H1 (cell line): ENCODE results near the gene RIT2. TPM values are rescaled to one million over a fixed set of nuclear protein-coding genes. Genes with fewer than 3 reads are reported as not detected.

Experiments used
- CTCF ChIA-PET: fragments of 300-600 bp; sonication (Branson Sonifier 250); formaldehyde crosslinking; loops from one replicate; lab custom pipeline; 2021; ENCODE audit not compliant: partially characterized antibody; lab: Charles Lee
- POLR2A ChIA-PET: fragments of 300-600 bp; sonication (Branson Sonifier 250); formaldehyde crosslinking; loops from one replicate; lab custom pipeline; 2021; ENCODE audit warnings: inconsistent platforms; ENCODE audit not compliant: partially characterized antibody; lab: Charles Lee
- DNase-seq, 2 experiments: peaks; one replicate each; pipeline versions ENCODE4 v3.0.0 to v3.0.0-alpha.2; 2010 to 2022; ENCODE audit warnings: low spot score in 2 of 2, low read depth in 1 of 2, mixed read lengths in 1 of 2
- FAIRE-seq: peaks from 2 replicates; lab custom pipeline; 2011; peaks lifted over from hg19 to GRCh38; lab: Jason Lieb, UNC
- H2AFZ ChIP-seq: 2 replicates; pipeline ENCODE4 v1.8.1; 2012; ENCODE audit warnings: low read length, inconsistent platforms
- H2AK5ac ChIP-seq: 2 replicates; pipeline ENCODE4 v1.6.1; 2013; ENCODE audit warnings: low read depth, low read length
- H2BK120ac ChIP-seq: replicated peaks from 2 replicates; pipeline ENCODE3; 2013; ENCODE audit warnings: low read depth, low read length, inconsistent platforms
- H2BK12ac ChIP-seq: 2 replicates; pipeline ENCODE4 v1.6.1; 2013; ENCODE audit warnings: low read depth, low read length
- H2BK15ac ChIP-seq: 2 replicates; pipeline ENCODE4 v1.6.1; 2013; ENCODE audit warnings: low read length
- H2BK20ac ChIP-seq: 2 replicates; pipeline ENCODE4 v1.6.1; 2013; ENCODE audit warnings: low read length
- H2BK5ac ChIP-seq: 2 replicates; pipeline ENCODE4 v1.6.1; 2013; ENCODE audit warnings: low read depth, low read length
- H3K14ac ChIP-seq: 2 replicates; pipeline ENCODE4 v1.6.1; 2013; ENCODE audit warnings: inconsistent platforms; ENCODE audit not compliant: insufficient read length
- H3K18ac ChIP-seq: 2 replicates; pipeline ENCODE4 v1.6.1; 2013; ENCODE audit warnings: low read length; ENCODE audit errors: extremely low read depth
- H3K23ac ChIP-seq: 2 replicates; pipeline ENCODE4 v1.6.1; 2013; ENCODE audit warnings: inconsistent platforms; ENCODE audit not compliant: insufficient read length
- H3K23me2 ChIP-seq: 2 replicates; pipeline ENCODE4 v1.6.1; 2013; ENCODE audit warnings: low read depth, low read length
- H3K27ac ChIP-seq: 2 replicates; pipeline ENCODE4 v1.6.1; 2011; ENCODE audit warnings: low read depth, low read length, inconsistent platforms
- H3K27me3 ChIP-seq, 4 experiments: replicated peaks in 1 of 4; 1 replicate in 1 of 4; 2 replicates in 3 of 4; pipeline versions ENCODE4 v1.6.1 to v1.8.1; 2011 to 2013; ENCODE audit warnings: low read length in 3 of 4, mild to moderate bottlenecking in 3 of 4, inconsistent platforms in 2 of 4, mixed read lengths in 2 of 4, moderate library complexity in 1 of 4; ENCODE audit not compliant: control insufficient read depth in 3 of 4, insufficient read depth in 3 of 4; ENCODE audit errors: extremely low read depth in 1 of 4
- H3K36me3 ChIP-seq, 4 experiments: 2 replicates each; pipeline versions ENCODE4 v1.6.1 to v1.8.1; 2011 to 2013; ENCODE audit warnings: mild to moderate bottlenecking in 4 of 4, low read length in 3 of 4, moderate library complexity in 2 of 4, control low read depth in 1 of 4, inconsistent platforms in 1 of 4; ENCODE audit not compliant: insufficient read depth in 4 of 4, control insufficient read depth in 2 of 4
- H3K4ac ChIP-seq: replicated peaks from 2 replicates; pipeline ENCODE3; 2013; ENCODE audit warnings: low read length, low read depth, mixed read lengths, inconsistent platforms; ENCODE audit not compliant: insufficient read length
- H3K4me1 ChIP-seq, 4 experiments: replicated peaks in 1 of 4; 1 replicate in 1 of 4; 2 replicates in 3 of 4; pipeline versions ENCODE4 v1.6.1 to v1.8.1; 2011 to 2013; ENCODE audit warnings: low read length in 3 of 4, inconsistent platforms in 2 of 4, mixed read lengths in 1 of 4; ENCODE audit not compliant: insufficient read depth in 4 of 4, control insufficient read depth in 3 of 4
- H3K4me2 ChIP-seq, 2 experiments: 2 replicates each; pipeline versions ENCODE4 v1.6.1 to v1.8.1; 2011 to 2013; ENCODE audit warnings: low read depth in 2 of 2, low read length in 2 of 2, control low read depth in 1 of 2, inconsistent platforms in 1 of 2, mild to moderate bottlenecking in 1 of 2; ENCODE audit not compliant: insufficient read depth in 1 of 2
- H3K4me3 ChIP-seq, 4 experiments: fragments of 200-600, 300-600 bp in 1 of 4; sonication (generic), shearing (Covaris generic), sonication (Bioruptor Twin) in 1 of 4; 2 replicates each; pipeline versions ENCODE4 v1.5.1 to v1.8.1; 2011 to 2016; ENCODE audit warnings: low read length in 4 of 4, low read depth in 3 of 4, control low read depth in 2 of 4, inconsistent platforms in 2 of 4, mild to moderate bottlenecking in 2 of 4, mixed read lengths in 1 of 4, moderate library complexity in 1 of 4; ENCODE audit not compliant: insufficient read depth in 2 of 4; ENCODE audit errors: extremely low read depth in 1 of 4
- H3K56ac ChIP-seq: replicated peaks from 2 replicates; pipeline ENCODE3; 2013; ENCODE audit warnings: low read depth, mild to moderate bottlenecking, mixed read lengths, low read length, inconsistent platforms; ENCODE audit not compliant: insufficient read length
- H3K79me1 ChIP-seq: 2 replicates; pipeline ENCODE4 v1.6.1; 2013; ENCODE audit warnings: low read depth, low read length, control low read depth
- H3K79me2 ChIP-seq, 2 experiments: 2 replicates each; pipeline versions ENCODE4 v1.6.1 to v1.8.1; 2012 to 2013; ENCODE audit warnings: low read length in 2 of 2, mild to moderate bottlenecking in 2 of 2, inconsistent platforms in 1 of 2; ENCODE audit not compliant: insufficient read depth in 2 of 2, control insufficient read depth in 1 of 2
- H3K9ac ChIP-seq, 4 experiments: replicated peaks in 1 of 4; 1 replicate in 1 of 4; 2 replicates in 3 of 4; pipeline versions ENCODE4 v1.6.1 to v1.8.1; 2011 to 2013; ENCODE audit warnings: low read depth in 3 of 4, low read length in 3 of 4, control low read depth in 2 of 4, mild to moderate bottlenecking in 2 of 4, moderate library complexity in 2 of 4, inconsistent platforms in 1 of 4; ENCODE audit errors: extremely low read depth in 1 of 4
- H3K9me3 ChIP-seq, 2 experiments: 2 replicates each; pipeline versions ENCODE4 v1.6.1 to v1.8.1; 2012 to 2013; ENCODE audit warnings: mild to moderate bottlenecking in 2 of 2, moderate library complexity in 2 of 2, control low read depth in 1 of 2, inconsistent platforms in 1 of 2, low read depth in 1 of 2, low read length in 1 of 2, mixed read lengths in 1 of 2; ENCODE audit not compliant: insufficient read depth in 2 of 2
- H4K20me1 ChIP-seq, 2 experiments: replicated peaks in 1 of 2; 2 replicates each; pipeline versions ENCODE3 to v1.8.1; 2011 to 2013; ENCODE audit warnings: inconsistent platforms in 2 of 2, low read length in 2 of 2, mild to moderate bottlenecking in 1 of 2; ENCODE audit not compliant: insufficient read depth in 2 of 2, control insufficient read depth in 1 of 2
- H4K5ac ChIP-seq: 2 replicates; pipeline ENCODE4 v1.6.1; 2013; ENCODE audit warnings: low read length, low read depth, mixed read lengths, inconsistent platforms; ENCODE audit not compliant: insufficient read length
- H4K8ac ChIP-seq: 2 replicates; pipeline ENCODE4 v1.8.0; 2013; ENCODE audit warnings: mild to moderate bottlenecking, moderate library complexity, low read length, inconsistent platforms; ENCODE audit not compliant: insufficient read depth; ENCODE audit errors: extremely low read depth
- H4K91ac ChIP-seq: replicated peaks from 2 replicates; pipeline ENCODE3; 2013; ENCODE audit warnings: low read length, mixed read lengths, inconsistent platforms; ENCODE audit not compliant: insufficient read length
- BRCA1 ChIP-seq: IDR thresholded peaks from 2 replicates; pipeline ENCODE4 v1.6.1; 2012; ENCODE audit warnings: low read depth, low read length, improper control_type of control experiment
- CTCF ChIP-seq, 3 experiments: IDR thresholded peaks; 1 replicate in 2 of 3; 2 replicates in 1 of 3; pipeline versions ENCODE4 v1.5.1 to v1.6.1; 2011; ENCODE audit warnings: low read length in 3 of 3, mild to moderate bottlenecking in 3 of 3, inconsistent platforms in 2 of 3, low read depth in 1 of 3, moderate library complexity in 1 of 3; ENCODE audit not compliant: insufficient read depth in 1 of 3; ENCODE audit errors: control extremely low read depth in 1 of 3
- GTF2F1 ChIP-seq: IDR thresholded peaks from 2 replicates; pipeline ENCODE4 v1.6.1; 2012; ENCODE audit warnings: low read depth, low read length, improper control_type of control experiment, borderline replicate concordance
- RAD21 ChIP-seq, 2 experiments: IDR thresholded peaks in 1 of 2; conservative IDR thresholded peaks in 1 of 2; 2 replicates each; pipeline ENCODE4 v1.6.1; 2011; ENCODE audit warnings: low read depth in 2 of 2, low read length in 2 of 2, improper control_type of control experiment in 1 of 2, inconsistent platforms in 1 of 2, mild to moderate bottlenecking in 1 of 2, moderate library complexity in 1 of 2
- WGBS, 2 experiments: shearing (Covaris generic) in 1 of 2; methylation state at CpG; one replicate each; pipeline versions ENCODE4 v1.1.6 to v1.1.7; 2013 to 2015; ENCODE audit warnings: low lambda C conversion rate in 2 of 2, mixed read lengths in 2 of 2, inconsistent platforms in 1 of 2, low coverage in 1 of 2, missing lambda C conversion rate in 1 of 2; ENCODE audit not compliant: insufficient replicate concordance in 2 of 2, insufficient coverage in 1 of 2, insufficient read length in 1 of 2; ENCODE audit errors: extremely low coverage in 1 of 2, missing lambda C conversion rate in 1 of 2; 5-methylcytosine and 5-hydroxymethylcytosine counted together
- polyA plus RNA-seq, 7 experiments: library from polyadenylated mRNA; depleted of rRNA in 3 of 7; stranded (reverse) in 5 of 7; unstranded in 2 of 7; fragments of >200 nt in 5 of 7; fragments of 200-250 nt in 2 of 7; gene quantifications; 1 replicate in 5 of 7; 2 replicates in 1 of 7; 4 replicates in 1 of 7; pipeline versions ENCODE4 v1.2.1 to v1.2.3, GENCODE V29; 2011 to 2013; ENCODE audit warnings: missing spikeins in 2 of 7, mixed read lengths in 2 of 7
- total RNA-seq: library from RNA; stranded (reverse); fragmentation: NEBNext Ultra II Directional; extraction: Animal tissue kit (Norgen Biotek cat#: 25700); gene quantifications from 2 replicates; pipeline ENCODE4 v1.2.1, GENCODE V29; 2021

The RIT2 gene
- total and polyA plus RNA-seq, 2 of the 8 experiments (the other 6 are each of a cell fraction or from before 2014, with no cell fraction given) = 0.67 to 3.2 TPM

GRCh38 chr18:42730272-42730671 is 385.2 kb downstream of the RIT2 start:
- TF ChIP-seq RAD21 (IDR thresholded peaks at IDR 0.05 in 1 of 2, conservative IDR thresholded peaks at IDR 0.05 in 1 of 2; ENCODE audit: low read depth in 2 of 2, low read length in 2 of 2) (peak; percentile 45 to 46), CTCF (IDR thresholded peaks at IDR 0.05; ENCODE audit: control extremely low read depth in 1 of 3, insufficient read depth in 1 of 3, low read depth in 1 of 3, low read length in 3 of 3) (peak in 2 of 3 experiments; percentile 7 to 38; a peak in 2 of 4 replicates), GTF2F1 (no peak), BRCA1 (no peak)
- Histone ChIP-seq H3K27me3 (no peaks in the 10 kb centered on the region), H3K79me2 (no peaks in the 10 kb centered on the region), H2BK20ac (no peak overlapping the region), H3K14ac (no peak overlapping the region), H4K5ac (no peak overlapping the region), H3K36me3 (no peaks in the 10 kb centered on the region), H2AFZ (0 out of 2 replicates have a peak overlapping the region, but pooled peaks have one; percentile 37), H3K27ac (no peak overlapping the region), H3K23me2 (no peaks in the 10 kb centered on the region), H3K9ac (no peak overlapping the region), H3K9me3 (no peaks in the 10 kb centered on the region), H3K56ac (no peak overlapping the region), H3K4me2 (no peak overlapping the region), H4K91ac (peak overlapping the region; percentile 70), H2BK120ac (no peak overlapping the region), H3K79me1 (no peaks in the 10 kb centered on the region), H3K4me3 (no peak overlapping the region), H3K18ac (no peak overlapping the region; the same call in 1 of the 2 replicates), H2BK12ac (no peak overlapping the region), H4K8ac (no peak overlapping the region), H3K4me1 (peaks cover 0 to 2% (median 0%) of the 10 kb centered on the region in 4 experiments; a peak in 2 of 7 replicates), H4K20me1 (no peaks in the 10 kb centered on the region), H2BK15ac (no peak overlapping the region), H2AK5ac (no peak overlapping the region), H3K23ac (no peak overlapping the region), H3K4ac (no peak overlapping the region), H2BK5ac (no peak overlapping the region)
- 93% methylated on average over 1 of the region's 1 CpG; no CpG with 5 or more reads in 1 of the 2 experiments for WGBS, 2 experiments
- ChIA-PET POLR2A (interaction anchor here (1.3 kb wide), 1 partner anchor 12 kb away, joined by 4 read pairs; no protein-coding TSS in a partner anchor), CTCF (interaction anchor here (0.7 to 1.5 kb wide), 6 partner anchors 8 to 629 kb away, joined by 3 to 5 read pairs (median 4); no protein-coding TSS in a partner anchor)
- FAIRE-seq (peak; percentile 55), DNase-seq (no peak)
